Measurements from ENCODE around the gene FOXL3.

The FOXL3 gene

GRCh38 chr7:278081-278480, 11.9 kb upstream of the FOXL3 start:
- TF ChIP-seq ZFX (IDR thresholded peaks at IDR 0.05; ENCODE audit: borderline replicate concordance) (no peak), CTCF (IDR thresholded peaks at IDR 0.05) (no peak)
- H3K27ac ChIP-seq = no peak overlapping the region

GRCh38 chr7:279821-280220, 10.1 kb upstream of the FOXL3 start:
- H3K27ac ChIP-seq = no peak overlapping the region
- TF ChIP-seq CTCF (IDR thresholded peaks at IDR 0.05) (no peak), ZFX (IDR thresholded peaks at IDR 0.05; ENCODE audit: borderline replicate concordance) (no peak)

- TF ChIP-seq ZFX (IDR thresholded peaks at IDR 0.05; ENCODE audit: borderline replicate concordance) (no peak), CTCF (IDR thresholded peaks at IDR 0.05) (no peak)
- no peak overlapping the region for H3K27ac ChIP-seq
These were observed 9.5 kb upstream of the FOXL3 start for GRCh38 chr7:280461-280860.

- no peak overlapping the region for H3K27ac ChIP-seq
These were observed 8.3 kb upstream of the FOXL3 start for GRCh38 chr7:281637-282036.

GRCh38 chr7:282621-283020, 7.3 kb upstream of the FOXL3 start:
- no peak for TF ChIP-seq ZFX (IDR thresholded peaks at IDR 0.05; ENCODE audit: borderline replicate concordance)
- no peak for TF ChIP-seq CTCF (IDR thresholded peaks at IDR 0.05)
- H3K27ac ChIP-seq = no peak overlapping the region

More at GRCh38 chr7:281637-282036, 8.3 kb upstream of the FOXL3 start:
- no peak for TF ChIP-seq CTCF (IDR thresholded peaks at IDR 0.05)
- TF ChIP-seq ZFX (IDR thresholded peaks at IDR 0.05; ENCODE audit: borderline replicate concordance) = no peak

GRCh38 chr7:284762-285722, 4.9 kb upstream of the FOXL3 start:
- no peak overlapping the region for H3K27ac ChIP-seq
- TF ChIP-seq ZFX (IDR thresholded peaks at IDR 0.05; ENCODE audit: borderline replicate concordance) (no peak), CTCF (IDR thresholded peaks at IDR 0.05) (no peak)

- H3K27ac ChIP-seq = no peak overlapping the region
- TF ChIP-seq ZFX (IDR thresholded peaks at IDR 0.05; ENCODE audit: borderline replicate concordance) = no peak
- no peak for TF ChIP-seq CTCF (IDR thresholded peaks at IDR 0.05)
These were observed 4.2 kb upstream of the FOXL3 start for GRCh38 chr7:285731-286130.
